Measurements from ENCODE around the gene ACSL3.

The ACSL3 gene

DNA sequence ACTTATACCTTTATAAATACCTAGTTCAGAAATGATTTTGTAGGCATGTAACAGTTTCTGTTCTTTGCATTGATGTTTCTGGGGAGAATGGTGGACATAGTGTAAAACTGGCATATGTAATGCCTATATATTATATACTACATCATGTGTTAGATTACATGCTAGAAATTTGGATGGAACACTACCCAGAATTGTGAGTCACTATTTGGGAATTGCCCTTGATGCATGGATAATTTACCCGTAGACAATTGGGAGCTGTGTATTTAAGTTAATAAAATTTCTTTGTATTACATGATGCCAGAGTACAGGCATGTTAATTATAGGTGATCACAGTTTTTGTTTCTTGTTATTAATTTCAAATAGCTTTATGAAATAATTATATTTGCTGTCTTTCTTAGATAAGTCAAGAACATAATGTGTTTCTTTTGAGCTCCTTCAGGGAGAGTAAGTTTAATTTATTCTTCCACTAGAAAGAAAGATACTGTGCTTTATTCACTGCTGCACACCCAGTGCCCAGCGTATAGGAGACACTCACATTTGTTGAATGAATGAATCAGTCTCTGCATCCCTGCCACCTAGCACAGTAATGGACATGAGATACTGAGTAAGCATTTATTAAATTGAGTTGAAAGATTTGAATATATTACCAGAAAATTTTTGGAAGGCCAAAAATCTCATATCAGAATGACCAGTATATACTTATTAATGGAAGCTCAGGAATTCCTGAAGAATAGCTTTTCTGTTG lies 16.9 kb downstream of the ACSL3 start:
- H3K36me3 ChIP-seq, result peaks cover 0 to 45% (median 22%) of the 10 kb centered on the region in 11 experiments; a peak in 13 of 22 replicates
- H3K9ac ChIP-seq, result no peak overlapping the region
- H3K4me2 ChIP-seq, result no peak overlapping the region
- peaks cover 62 to 100% (median 98%) of the 10 kb centered on the region in 11 experiments; a peak in 21 of 22 replicates for H4K20me1 ChIP-seq
- peaks cover 0 to 38% (median 28%) of the 10 kb centered on the region in 11 experiments; a peak in 18 of 22 replicates for H3K9me3 ChIP-seq (replicated peaks in 1 of 11)
- H3K4me1 ChIP-seq, result peaks cover 0 to 17% (median 0%) of the 10 kb centered on the region in 10 experiments; a peak in 3 of 20 replicates
- no peaks in the 10 kb centered on the region for H3K27me3 ChIP-seq
- no peak overlapping the region for H3K4me3 ChIP-seq
- TF ChIP-seq Cebpa-rat (IDR thresholded peaks at IDR 0.05), result no peak
- no peak overlapping the region for H3K27ac ChIP-seq

DNA sequence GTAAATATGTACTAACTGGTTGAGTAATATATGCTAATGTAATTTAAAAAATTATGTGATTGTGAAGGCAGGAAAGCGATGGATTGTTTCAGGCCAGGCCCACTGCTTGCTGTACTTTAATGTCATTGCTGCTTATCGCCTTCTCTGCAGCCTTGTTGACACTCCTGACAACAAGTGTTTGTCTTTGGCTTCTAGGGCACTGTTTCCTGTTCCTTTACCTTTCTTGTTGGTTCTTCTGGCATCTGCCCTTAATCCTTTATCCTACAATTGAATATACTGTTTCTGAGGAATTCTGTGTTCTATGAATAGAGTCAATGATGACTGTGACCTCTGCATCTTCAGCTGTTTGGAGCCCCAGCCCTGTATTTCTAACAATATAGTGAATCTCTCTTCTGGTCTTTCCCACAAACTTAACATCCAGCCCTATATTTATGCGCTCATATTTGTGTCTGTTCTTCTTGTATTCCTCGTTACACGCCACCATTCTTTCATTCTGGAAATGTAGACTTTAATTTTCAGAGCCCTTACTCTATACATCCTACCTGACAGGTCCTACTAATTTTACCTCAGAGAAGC lies 17.6 kb downstream of the ACSL3 start:
- peaks cover 0 to 16% (median 0%) of the 10 kb centered on the region in 10 experiments; a peak in 3 of 20 replicates for H3K4me1 ChIP-seq
- H3K27ac ChIP-seq, result no peak overlapping the region
- TF ChIP-seq Cebpa-rat (IDR thresholded peaks at IDR 0.05), result no peak
- H3K4me3 ChIP-seq, result no peak overlapping the region
- H3K9me3 ChIP-seq (replicated peaks in 1 of 11), result peaks cover 0 to 40% (median 28%) of the 10 kb centered on the region in 11 experiments; a peak in 18 of 22 replicates
- peaks cover 0 to 45% (median 22%) of the 10 kb centered on the region in 11 experiments; a peak in 13 of 22 replicates for H3K36me3 ChIP-seq
- H3K4me2 ChIP-seq, result no peak overlapping the region
- H3K27me3 ChIP-seq, result no peaks in the 10 kb centered on the region
- H3K9ac ChIP-seq, result no peak overlapping the region
- peaks cover 68 to 100% (median 99%) of the 10 kb centered on the region in 11 experiments; a peak in 20 of 22 replicates for H4K20me1 ChIP-seq

DNA sequence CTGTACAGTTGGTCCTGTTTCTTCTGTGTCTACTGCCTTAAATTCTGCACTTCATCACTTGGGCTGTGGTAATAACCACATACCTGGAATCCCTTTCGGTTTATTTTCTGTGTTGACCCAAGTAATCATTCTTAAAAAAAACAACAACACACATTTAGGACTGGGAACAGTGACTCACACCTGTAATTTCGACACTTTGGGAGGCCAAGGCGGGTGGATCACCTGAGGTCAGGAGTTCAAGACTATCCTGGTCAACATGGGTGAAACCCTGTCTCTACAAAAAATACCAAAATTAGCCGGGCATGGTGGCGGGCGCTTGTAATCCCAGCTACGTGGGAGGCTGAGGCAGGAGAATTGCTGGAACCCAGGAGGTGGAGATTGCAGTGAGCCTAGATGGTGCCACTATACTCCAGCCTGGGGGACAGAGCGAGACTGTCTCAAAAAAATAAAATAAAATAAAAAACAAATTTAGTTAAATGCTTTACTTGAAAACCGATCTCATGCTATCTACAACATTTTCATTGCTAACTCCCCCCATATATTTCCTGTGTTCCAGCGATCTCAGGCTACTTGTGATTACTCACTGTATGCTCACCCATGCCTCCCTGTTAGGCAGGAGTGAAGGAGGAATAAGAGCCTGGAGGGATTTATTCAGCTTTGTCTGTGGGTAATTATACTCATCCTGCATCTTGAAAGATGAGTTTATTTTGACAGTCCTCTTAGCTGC lies 18.2 kb downstream of the ACSL3 start:
- H4K20me1 ChIP-seq, result peaks cover 70 to 100% (median 99%) of the 10 kb centered on the region in 11 experiments; a peak in 20 of 22 replicates

DNA sequence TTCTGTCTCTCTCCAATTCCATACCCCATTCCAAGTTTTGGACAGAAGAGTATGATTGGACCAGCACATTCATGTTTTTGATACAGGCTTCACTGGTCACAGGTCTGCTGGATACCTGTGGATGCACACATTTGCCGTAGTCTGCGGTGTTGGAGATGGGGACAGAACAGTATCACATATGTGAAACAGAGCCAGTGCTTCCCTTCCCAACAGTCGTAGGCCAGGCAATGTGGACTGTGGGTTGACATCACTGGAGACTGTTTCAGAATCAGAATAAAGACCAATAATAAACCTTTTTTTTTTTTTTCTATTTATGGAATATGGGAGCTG lies 18.7 kb downstream of the ACSL3 start:
- no peaks in the 10 kb centered on the region for H3K27me3 ChIP-seq
- H3K36me3 ChIP-seq, result peaks cover 0 to 39% (median 16%) of the 10 kb centered on the region in 11 experiments; a peak in 12 of 22 replicates
- no peak overlapping the region for H3K4me2 ChIP-seq
- H3K4me3 ChIP-seq, result no peak overlapping the region
- no peak overlapping the region for H3K9ac ChIP-seq
- TF ChIP-seq Cebpa-rat (IDR thresholded peaks at IDR 0.05), result no peak
- H3K27ac ChIP-seq, result no peak overlapping the region
- peaks cover 0 to 16% (median 0%) of the 10 kb centered on the region in 10 experiments; a peak in 3 of 20 replicates for H3K4me1 ChIP-seq
- peaks cover 0 to 40% (median 25%) of the 10 kb centered on the region in 11 experiments; a peak in 18 of 22 replicates for H3K9me3 ChIP-seq (replicated peaks in 1 of 11)
- H4K20me1 ChIP-seq, result peaks cover 70 to 100% (median 99%) of the 10 kb centered on the region in 11 experiments; a peak in 21 of 22 replicates

More for the DNA sequence above, 18.2 kb downstream of the ACSL3 start:
- Histone ChIP-seq H3K9ac (no peak overlapping the region), H3K9me3 (replicated peaks in 1 of 11) (peaks cover 0 to 40% (median 26%) of the 10 kb centered on the region in 11 experiments; a peak in 18 of 22 replicates), H3K36me3 (peaks cover 0 to 44% (median 20%) of the 10 kb centered on the region in 11 experiments; a peak in 13 of 22 replicates), H3K4me3 (no peak overlapping the region), H3K27me3 (no peaks in the 10 kb centered on the region), H3K4me1 (peaks cover 0 to 16% (median 0%) of the 10 kb centered on the region in 10 experiments; a peak in 3 of 20 replicates), H3K4me2 (no peak overlapping the region; a peak in 1 of 22 replicates), H3K27ac (no peak overlapping the region)
- TF ChIP-seq Cebpa-rat (IDR thresholded peaks at IDR 0.05), result no peak

DNA sequence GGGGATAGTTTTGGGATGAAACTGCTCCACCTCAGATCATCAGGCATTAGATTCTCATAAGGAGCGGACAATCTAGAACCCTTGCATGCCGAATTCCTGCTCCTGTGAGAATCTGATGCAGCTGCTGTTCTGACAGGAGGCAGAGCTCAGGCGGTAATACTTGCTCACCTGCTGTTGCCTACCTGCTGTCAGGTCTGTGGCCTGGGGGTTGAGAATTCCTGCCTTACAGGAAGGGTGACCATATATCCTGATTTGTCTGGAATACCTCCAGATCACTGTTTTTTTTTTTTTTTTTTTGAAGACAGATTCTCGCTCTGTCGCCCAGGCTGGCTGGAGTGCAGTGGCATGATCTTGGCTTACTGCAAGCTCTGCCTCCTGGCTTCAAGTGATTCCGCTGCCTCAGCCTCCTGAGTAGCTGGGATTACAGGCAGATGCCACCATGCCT lies 21.7 kb downstream of the ACSL3 start:
- H3K9me3 ChIP-seq (replicated peaks in 1 of 11), result peaks cover 0 to 28% (median 23%) of the 10 kb centered on the region in 11 experiments; a peak in 17 of 22 replicates
- H3K27ac ChIP-seq, result no peak overlapping the region
- no peaks in the 10 kb centered on the region for H3K27me3 ChIP-seq
- peaks cover 0 to 35% (median 20%) of the 10 kb centered on the region in 11 experiments; a peak in 16 of 22 replicates for H3K36me3 ChIP-seq
- peaks cover 0 to 16% (median 0%) of the 10 kb centered on the region in 10 experiments; a peak in 3 of 20 replicates for H3K4me1 ChIP-seq
- H4K20me1 ChIP-seq, result peaks cover 75 to 100% (median 98%) of the 10 kb centered on the region in 11 experiments; a peak in 21 of 22 replicates
- no peak overlapping the region for H3K9ac ChIP-seq
- TF ChIP-seq Cebpa-rat (IDR thresholded peaks at IDR 0.05), result no peak
- no peak overlapping the region for H3K4me2 ChIP-seq
- no peak overlapping the region for H3K4me3 ChIP-seq

DNA sequence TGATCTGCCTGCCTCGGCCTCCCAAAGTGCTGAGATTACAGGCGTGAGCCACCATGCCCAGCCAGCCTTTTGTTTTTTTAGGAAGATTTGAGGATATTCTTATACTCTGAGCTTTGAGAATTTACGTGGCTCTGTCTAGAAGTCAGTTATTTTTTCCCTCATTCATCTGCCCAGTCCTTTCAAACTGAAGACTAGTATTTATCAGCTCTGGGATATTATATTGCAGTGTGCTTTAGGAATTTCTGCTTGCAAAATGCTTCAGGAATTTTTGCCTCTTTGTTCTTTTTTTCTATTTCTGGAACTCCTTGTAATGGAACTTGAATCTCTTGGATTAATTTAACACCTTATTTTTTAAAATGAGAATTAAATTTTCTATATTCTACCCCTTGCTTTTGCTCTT lies 22.6 kb downstream of the ACSL3 start:
- peaks cover 4 to 41% (median 28%) of the 10 kb centered on the region in 11 experiments; a peak in 19 of 22 replicates for H3K36me3 ChIP-seq
- no peak overlapping the region for H3K4me3 ChIP-seq
- TF ChIP-seq Cebpa-rat (IDR thresholded peaks at IDR 0.05), result no peak
- H3K4me1 ChIP-seq, result peaks cover 0 to 13% (median 0%) of the 10 kb centered on the region in 10 experiments; a peak in 3 of 20 replicates
- no peak overlapping the region for H3K9ac ChIP-seq
- no peaks in the 10 kb centered on the region for H3K27me3 ChIP-seq
- peaks cover 66 to 100% (median 94%) of the 10 kb centered on the region in 11 experiments; a peak in 21 of 22 replicates for H4K20me1 ChIP-seq
- peaks cover 0 to 27% (median 23%) of the 10 kb centered on the region in 11 experiments; a peak in 17 of 22 replicates for H3K9me3 ChIP-seq (replicated peaks in 1 of 11)
- no peak overlapping the region for H3K4me2 ChIP-seq
- H3K27ac ChIP-seq, result no peak overlapping the region

DNA sequence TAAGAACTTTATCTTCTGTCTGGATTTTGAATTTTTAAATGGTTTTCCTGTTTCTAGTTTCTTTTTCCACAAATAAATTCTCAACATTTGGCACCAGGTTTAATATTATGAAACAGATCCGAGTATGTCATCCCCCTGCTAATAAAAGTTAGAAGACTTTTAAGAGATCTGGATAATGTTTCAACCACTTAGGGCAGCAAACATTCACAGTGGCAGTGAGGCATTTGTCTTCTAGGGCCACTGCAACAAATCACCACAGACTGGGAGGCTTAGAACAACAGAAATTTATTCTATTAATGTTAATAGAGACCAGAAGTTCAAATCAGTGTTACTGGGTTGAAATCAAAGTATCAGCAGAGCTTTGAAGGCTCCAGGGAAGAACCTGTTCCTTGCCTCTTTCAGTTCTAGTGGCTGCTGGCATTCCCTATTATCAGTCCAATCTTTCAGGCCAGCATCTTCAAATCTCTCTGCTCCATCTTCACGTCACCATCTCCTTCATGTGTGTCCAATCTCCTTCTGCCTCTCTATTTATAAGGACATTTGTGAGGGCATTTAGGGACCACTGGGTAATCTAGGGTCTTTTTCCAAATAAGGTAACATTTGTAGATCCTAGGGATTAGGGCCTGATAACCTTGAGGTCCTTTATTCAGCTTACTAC lies 23.4 kb downstream of the ACSL3 start:
- TF ChIP-seq Cebpa-rat (IDR thresholded peaks at IDR 0.05), result no peak
- Histone ChIP-seq H4K20me1 (peaks cover 57 to 100% (median 92%) of the 10 kb centered on the region in 11 experiments; a peak in 21 of 22 replicates), H3K9me3 (replicated peaks in 1 of 11) (peaks cover 0 to 25% (median 17%) of the 10 kb centered on the region in 11 experiments; a peak in 17 of 22 replicates), H3K4me3 (no peak overlapping the region), H3K9ac (no peak overlapping the region), H3K4me2 (0 out of 22 replicates have a peak overlapping the region, but pooled peaks of 1 of the 11 experiments have one; percentile 0), H3K4me1 (peaks cover 0 to 5% (median 0%) of the 10 kb centered on the region in 10 experiments; a peak in 2 of 20 replicates), H3K27me3 (no peaks in the 10 kb centered on the region), H3K36me3 (peaks cover 9 to 48% (median 32%) of the 10 kb centered on the region in 11 experiments; a peak in 20 of 22 replicates), H3K27ac (no peak overlapping the region)

All from BLaER1 treated with 17β-estradiol and CSF1 and Interleukin-3, amounts not matched to agents 10 nM and 100 nM (cell line).